ENCODE data around the gene NPAS3. TPM values are rescaled to one million over a fixed set of nuclear protein-coding genes. Genes with fewer than 3 reads are reported as not detected.
A peak's percentile ranks its signal among the peaks of the same experiment; 100 is the strongest.

Gene NPAS3
- total and polyA plus RNA-seq, 2 of the 13 experiments (the other 11 are each of a cell fraction or from before 2014, with no cell fraction given): not detected

- no peaks in the 10 kb centered on the region for H3K9me3 ChIP-seq (ENCODE audit: low read length)
- in situ Hi-C loops (cut with HindIII; ENCODE audit: extremely low pct_ligation_motif_present, low pct_unique_long_range_greater_than_20kb) (no loop called here), intact Hi-C loops (cut with micrococcal nuclease; ENCODE audit: unreplicated experiment) (no loop called here)
- FAIRE-seq (no peak), DNase-seq (ENCODE audit: low spot score) (no peak), ATAC-seq (no peak)
- no peaks in the 10 kb centered on the region for H3K27me3 ChIP-seq (ENCODE audit: control insufficient read depth in 1 of 2, insufficient read depth in 2 of 2, low read length in 2 of 2)
- H3K4me1 ChIP-seq (ENCODE audit: insufficient read depth, low read length): no peaks in the 10 kb centered on the region
- H3K4me2 ChIP-seq (ENCODE audit: low read depth, low read length): no peak overlapping the region
- H2AFZ ChIP-seq (ENCODE audit: low read length): no peak overlapping the region
- CTCF ChIA-PET (ENCODE audit: low intra/inter-chr PET ratio, low total read pairs): no interaction called here
- H3K79me2 ChIP-seq (ENCODE audit: insufficient read depth, low read length): no peaks in the 10 kb centered on the region
- no TSS peak for BruUV-seq (replicated peaks)
- no peaks in the 10 kb centered on the region for H3K36me3 ChIP-seq (replicated peaks in 1 of 2; ENCODE audit: control insufficient read depth in 1 of 2, insufficient read depth in 2 of 2, low read length in 2 of 2)
- WGBS (ENCODE audit: low lambda C conversion rate): 1% methylated on average over 2 of the region's 2 CpGs
- POLR2A ChIA-PET: no interaction called here
- no peaks in the 10 kb centered on the region for H4K20me1 ChIP-seq (ENCODE audit: insufficient read depth, low read length)
- H3K27ac ChIP-seq (ENCODE audit: extremely low read length, insufficient read depth, low read length): no peak overlapping the region
- no peak overlapping the region for H3K9ac ChIP-seq (ENCODE audit: insufficient read depth, low read depth, low read length)
- H3K4me3 ChIP-seq (replicated peaks in 1 of 3; ENCODE audit: insufficient read depth in 1 of 3, low read depth in 2 of 3, low read length in 3 of 3): no peak overlapping the region
- no peak for TF ChIP-seq AHR (CRISPR knock-in tag; IDR thresholded peaks at IDR 0.05)
Measured at GRCh38 chr14:33646692-33647260, 708.1 kb downstream of the NPAS3 start.

GRCh38 chr14:33647385-33647786 is 708.7 kb downstream of the NPAS3 start:
- Histone ChIP-seq H3K79me2 (ENCODE audit: insufficient read depth, low read length) (no peaks in the 10 kb centered on the region), H3K4me1 (ENCODE audit: insufficient read depth, low read length) (no peaks in the 10 kb centered on the region), H4K20me1 (ENCODE audit: insufficient read depth, low read length) (no peaks in the 10 kb centered on the region), H3K27ac (ENCODE audit: extremely low read length, insufficient read depth, low read length) (no peak overlapping the region), H3K36me3 (replicated peaks in 1 of 2; ENCODE audit: control insufficient read depth in 1 of 2, insufficient read depth in 2 of 2, low read length in 2 of 2) (no peaks in the 10 kb centered on the region), H2AFZ (ENCODE audit: low read length) (no peak overlapping the region), H3K9ac (ENCODE audit: insufficient read depth, low read depth, low read length) (no peak overlapping the region), H3K4me2 (ENCODE audit: low read depth, low read length) (no peak overlapping the region), H3K9me3 (ENCODE audit: low read length) (no peaks in the 10 kb centered on the region), H3K4me3 (replicated peaks in 1 of 3; ENCODE audit: insufficient read depth in 1 of 3, low read depth in 2 of 3, low read length in 3 of 3) (no peak overlapping the region), H3K27me3 (ENCODE audit: control insufficient read depth in 1 of 2, insufficient read depth in 2 of 2, low read length in 2 of 2) (no peaks in the 10 kb centered on the region)
- intact Hi-C loops (cut with micrococcal nuclease; ENCODE audit: unreplicated experiment): no loop called here
- TF ChIP-seq CEBPB (IDR thresholded peaks at IDR 0.05; ENCODE audit: borderline replicate concordance, low read depth, low read length) (peak; percentile 36; the same call in 1 of the 2 replicates), NONO (IDR thresholded peaks at IDR 0.05) (no peak), NONO (CRISPR knock-in tag; conservative IDR thresholded peaks at IDR 0.05) (no peak)
- no peak for FAIRE-seq
- no peak for ATAC-seq
- DNase-seq (ENCODE audit: low spot score): no peak
- WGBS (ENCODE audit: low lambda C conversion rate): under 1% methylated on average over 3 of the region's 3 CpGs
- in situ Hi-C loops (cut with HindIII; ENCODE audit: extremely low pct_ligation_motif_present, low pct_unique_long_range_greater_than_20kb): no loop called here
- no TSS peak for BruUV-seq (replicated peaks)
- CTCF ChIA-PET (ENCODE audit: low intra/inter-chr PET ratio, low total read pairs): no interaction called here
- POLR2A ChIA-PET: no interaction called here

Measured in HepG2 (cell line).